Epithelial cell of esophagus (primary cell): ENCODE data around the gene KPNB1.

Source experiments
- DNase-seq: peaks from one replicate; pipeline ENCODE4 v3.0.0; 2010; ENCODE audit warnings: low read depth
- H3K4me3 ChIP-seq: 2 replicates; pipeline ENCODE4 v1.5.1; 2011; ENCODE audit warnings: mild to moderate bottlenecking, low read length, control low read depth
- TF ChIP-seq, protein P1 (sequence below): IDR thresholded peaks from 2 replicates; pipeline ENCODE4 v1.5.1; 2011; ENCODE audit warnings: low read depth, mild to moderate bottlenecking, low read length, control low read depth, inconsistent platforms; ENCODE audit not compliant: insufficient read depth; ENCODE audit errors: missing control alignments

The KPNB1 gene

DNA sequence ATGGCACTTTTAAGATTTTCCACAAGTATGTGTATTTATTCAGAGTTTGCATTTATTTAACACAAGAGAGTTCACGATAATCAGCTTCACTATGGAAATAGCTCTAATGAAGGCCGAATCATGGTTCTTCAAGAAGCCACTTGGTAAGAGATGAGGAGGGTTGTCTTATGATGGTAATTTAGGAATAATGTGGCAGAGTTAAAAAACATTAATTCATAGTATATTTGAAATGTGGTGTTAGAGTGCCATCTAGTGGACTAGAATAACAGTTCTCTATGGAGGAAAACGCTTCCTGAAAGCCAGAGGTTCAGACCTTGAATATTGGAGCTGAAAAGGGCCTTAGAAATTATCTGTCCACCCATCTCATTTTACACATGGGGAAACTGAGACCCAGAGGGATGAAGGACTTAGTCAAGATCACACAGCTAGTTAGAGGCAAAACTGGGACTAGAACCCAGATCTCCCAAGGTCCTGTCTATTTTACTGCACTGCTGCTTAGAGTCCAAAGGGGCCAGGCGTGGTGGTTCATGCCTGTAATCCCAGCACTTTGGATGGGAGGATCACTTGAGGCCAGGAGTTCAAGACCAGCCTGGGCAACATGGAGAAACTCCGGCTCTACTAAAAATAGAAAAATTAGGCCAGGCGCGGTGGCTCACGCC, 33.8 kb upstream of the KPNB1 start:
- no peak overlapping the region for H3K4me3 ChIP-seq
- TF ChIP-seq, protein P1, sequence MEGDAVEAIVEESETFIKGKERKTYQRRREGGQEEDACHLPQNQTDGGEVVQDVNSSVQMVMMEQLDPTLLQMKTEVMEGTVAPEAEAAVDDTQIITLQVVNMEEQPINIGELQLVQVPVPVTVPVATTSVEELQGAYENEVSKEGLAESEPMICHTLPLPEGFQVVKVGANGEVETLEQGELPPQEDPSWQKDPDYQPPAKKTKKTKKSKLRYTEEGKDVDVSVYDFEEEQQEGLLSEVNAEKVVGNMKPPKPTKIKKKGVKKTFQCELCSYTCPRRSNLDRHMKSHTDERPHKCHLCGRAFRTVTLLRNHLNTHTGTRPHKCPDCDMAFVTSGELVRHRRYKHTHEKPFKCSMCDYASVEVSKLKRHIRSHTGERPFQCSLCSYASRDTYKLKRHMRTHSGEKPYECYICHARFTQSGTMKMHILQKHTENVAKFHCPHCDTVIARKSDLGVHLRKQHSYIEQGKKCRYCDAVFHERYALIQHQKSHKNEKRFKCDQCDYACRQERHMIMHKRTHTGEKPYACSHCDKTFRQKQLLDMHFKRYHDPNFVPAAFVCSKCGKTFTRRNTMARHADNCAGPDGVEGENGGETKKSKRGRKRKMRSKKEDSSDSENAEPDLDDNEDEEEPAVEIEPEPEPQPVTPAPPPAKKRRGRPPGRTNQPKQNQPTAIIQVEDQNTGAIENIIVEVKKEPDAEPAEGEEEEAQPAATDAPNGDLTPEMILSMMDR, result peak; percentile 52
- DNase-seq, result peak; percentile 54

DNA sequence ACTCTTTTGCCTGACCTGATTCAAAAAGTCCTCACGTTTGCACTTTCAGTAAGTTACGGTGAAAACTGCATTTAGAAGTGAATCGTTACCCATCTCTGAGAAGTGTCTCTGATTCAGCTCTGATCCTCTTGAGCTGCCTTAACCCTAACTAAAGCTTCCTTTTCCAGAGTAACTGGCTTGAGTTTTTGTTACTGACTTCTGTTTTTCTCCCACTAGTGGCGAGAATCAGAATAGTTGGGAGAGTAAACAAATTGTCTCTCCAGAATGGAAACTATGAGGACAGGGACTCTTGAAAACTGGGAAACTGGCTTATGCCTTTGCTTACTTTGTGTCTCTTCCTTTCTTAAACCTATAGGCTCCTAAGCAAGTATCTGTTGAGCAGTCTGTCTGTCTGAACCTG, 31.3 kb upstream of the KPNB1 start:
- no peak for DNase-seq
- H3K4me3 ChIP-seq, result no peak overlapping the region
- TF ChIP-seq, protein P1, result peak; percentile 20

DNA sequence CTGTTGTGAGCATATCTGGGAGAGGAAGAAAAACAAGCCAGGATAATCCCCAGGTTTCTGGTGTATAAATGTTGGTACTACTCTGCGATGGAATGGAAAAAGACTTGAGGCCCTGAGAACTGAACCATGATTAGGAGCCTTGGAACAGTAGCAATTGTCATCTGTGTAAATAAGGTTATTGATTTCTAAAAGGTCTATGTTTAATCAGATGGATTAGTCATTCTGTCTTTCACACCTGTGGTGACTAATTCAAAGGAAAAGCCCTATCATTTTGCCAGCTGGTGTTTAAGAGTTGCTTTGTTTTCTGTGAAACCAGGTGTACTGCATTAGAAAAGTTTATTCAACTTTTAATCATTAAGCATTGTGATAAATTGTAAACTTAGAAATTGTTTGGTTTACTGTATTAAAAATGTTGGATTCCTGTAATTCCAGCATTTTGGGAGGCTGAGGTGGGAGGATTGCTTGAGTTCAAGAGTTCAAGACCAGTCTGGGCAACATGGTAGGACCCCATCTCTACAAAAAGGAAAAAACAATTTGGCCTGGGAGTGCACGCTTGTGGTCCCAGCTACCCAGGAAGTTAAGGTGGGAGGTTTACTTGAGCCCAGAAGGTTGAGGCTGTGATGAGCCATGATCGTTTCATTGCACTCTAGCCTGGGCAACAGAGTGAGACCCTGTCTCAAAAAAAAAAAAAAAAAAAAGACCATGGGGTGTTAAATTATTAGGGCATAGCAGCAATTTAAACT, 29.0 kb upstream of the KPNB1 start:
- no peak overlapping the region for H3K4me3 ChIP-seq
- TF ChIP-seq, protein P1, result no peak
- peak; percentile 77 for DNase-seq

DNA sequence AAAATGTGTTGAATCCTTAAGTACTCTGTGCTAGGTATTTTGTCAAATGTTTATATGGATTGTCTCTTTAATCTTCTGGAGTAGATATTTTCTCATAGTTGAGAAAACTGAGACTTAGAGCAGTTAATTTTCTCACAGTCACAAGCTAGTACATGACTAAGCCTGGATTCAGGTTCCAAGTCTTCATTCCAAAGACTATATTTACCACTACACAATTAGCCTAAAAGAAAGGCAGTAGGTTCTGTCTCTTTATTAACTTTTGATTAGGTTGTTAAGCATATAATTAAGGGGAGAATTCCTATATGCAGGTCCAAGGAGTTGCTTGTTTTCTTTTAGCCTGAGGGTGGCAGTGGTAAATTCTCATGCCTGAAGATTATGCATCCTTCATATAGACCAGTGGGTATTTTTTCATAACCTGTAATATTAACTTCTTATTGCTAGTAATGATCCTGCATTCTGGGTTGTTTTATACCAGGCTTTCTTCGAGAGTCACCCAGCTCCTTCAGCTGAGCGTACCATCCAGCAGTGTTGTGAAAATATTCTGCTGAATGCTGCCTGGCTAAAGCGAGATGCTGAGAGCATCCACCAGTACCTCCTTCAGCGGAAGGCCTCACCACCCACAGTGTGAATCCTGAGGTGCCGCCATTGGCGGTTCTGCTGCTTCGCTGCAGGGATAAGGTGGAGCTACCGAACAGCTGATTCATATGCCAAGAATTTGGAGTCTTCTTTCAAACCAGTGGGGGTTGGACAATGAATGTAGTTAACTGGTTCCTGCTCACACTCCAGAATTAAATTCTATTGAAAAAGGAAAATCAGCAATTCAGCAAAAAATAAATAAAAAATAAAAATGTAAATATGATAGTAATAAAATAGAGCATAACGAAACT, 28.2 kb upstream of the KPNB1 start:
- DNase-seq, result peak; percentile 92
- H3K4me3 ChIP-seq, result no peak overlapping the region
- TF ChIP-seq, protein P1, result no peak

DNA sequence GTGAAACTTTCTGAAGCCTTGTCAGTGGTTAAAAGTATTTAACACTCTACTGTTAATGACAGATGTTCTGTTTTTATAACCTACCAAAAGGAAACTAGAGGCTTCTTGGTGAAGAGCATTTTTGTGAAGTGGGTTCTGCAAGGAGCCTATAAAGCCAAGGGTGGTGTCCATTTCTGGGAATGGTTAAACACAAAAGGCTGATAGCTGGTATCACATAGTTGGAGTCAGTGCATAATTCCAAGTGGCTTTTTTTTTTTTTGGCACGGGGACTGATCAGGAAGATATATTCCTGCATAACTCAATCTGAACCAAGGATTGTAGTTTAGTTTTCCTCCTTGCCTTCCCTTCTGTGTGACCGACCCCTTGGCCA, 27.6 kb upstream of the KPNB1 start:
- no peak overlapping the region for H3K4me3 ChIP-seq
- TF ChIP-seq, protein P1, result no peak

DNA sequence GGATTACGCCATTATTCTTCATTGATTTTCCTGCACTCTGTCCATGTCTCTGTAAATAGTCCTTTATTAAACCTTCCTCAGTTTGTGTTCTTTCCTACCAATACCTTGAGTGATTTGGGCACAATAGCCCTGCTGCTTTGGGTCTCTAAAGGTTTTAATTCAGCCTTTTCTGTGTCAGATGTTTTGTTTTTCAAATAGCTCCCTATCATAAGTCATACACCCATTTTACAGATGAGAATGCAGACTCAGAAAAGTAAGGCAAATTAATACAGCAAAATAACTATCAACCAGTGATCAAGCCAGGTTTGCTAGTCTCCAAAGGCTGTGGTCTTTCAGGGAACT, 25.0 kb upstream of the KPNB1 start:
- no peak overlapping the region for H3K4me3 ChIP-seq
- TF ChIP-seq, protein P1, result no peak
- no peak for DNase-seq

More for the DNA sequence above, 27.6 kb upstream of the KPNB1 start:
- DNase-seq, result no peak
